ENCODE measurements around the gene EMILIN3.

Gene EMILIN3

GRCh38 chr20:41367393-41367695, 726 bp upstream of the EMILIN3 start:
- H3K4me3 ChIP-seq (ENCODE audit: low read depth, low read length), result no peak overlapping the region
- H3K4me2 ChIP-seq (ENCODE audit: low read length), result no peak overlapping the region
- no peak overlapping the region for H2AFZ ChIP-seq
- peaks cover 4% of the 10 kb centered on the region for H3K4me1 ChIP-seq
- H3K27ac ChIP-seq, result no peak overlapping the region
- H3K9ac ChIP-seq, result no peak overlapping the region
- H3K79me2 ChIP-seq, result no peaks in the 10 kb centered on the region
- no peaks in the 10 kb centered on the region for H3K9me3 ChIP-seq (ENCODE audit: control insufficient read depth, low read length)
- H3K27me3 ChIP-seq (ENCODE audit: control insufficient read depth, insufficient read depth, low read length), result peaks cover 2% of the 10 kb centered on the region
- no peaks in the 10 kb centered on the region for H3K36me3 ChIP-seq (ENCODE audit: control insufficient read depth, insufficient read depth, low read length)
- no peak for TF ChIP-seq CTCF (IDR thresholded peaks at IDR 0.05)

- Histone ChIP-seq H3K4me2 (ENCODE audit: low read length) (no peak overlapping the region), H3K79me2 (no peaks in the 10 kb centered on the region), H3K4me1 (peaks cover 8% of the 10 kb centered on the region), H3K9ac (no peak overlapping the region), H3K27me3 (ENCODE audit: control insufficient read depth, insufficient read depth, low read length) (no peaks in the 10 kb centered on the region), H2AFZ (peak overlapping the region; percentile 69), H3K36me3 (ENCODE audit: control insufficient read depth, insufficient read depth, low read length) (no peaks in the 10 kb centered on the region), H3K27ac (no peak overlapping the region), H3K9me3 (ENCODE audit: control insufficient read depth, low read length) (no peaks in the 10 kb centered on the region), H3K4me3 (ENCODE audit: low read depth, low read length) (no peak overlapping the region)
- TF ChIP-seq CTCF (IDR thresholded peaks at IDR 0.05), result no peak
Measured at GRCh38 chr20:41365777-41366545, 657 bp downstream of the EMILIN3 start.

- no peak overlapping the region for H3K9ac ChIP-seq
- no peak overlapping the region for H3K27ac ChIP-seq
- no peak overlapping the region for H3K4me3 ChIP-seq (ENCODE audit: low read depth, low read length)
- no peaks in the 10 kb centered on the region for H3K79me2 ChIP-seq
- no peaks in the 10 kb centered on the region for H3K27me3 ChIP-seq (ENCODE audit: control insufficient read depth, insufficient read depth, low read length)
- peaks cover 8% of the 10 kb centered on the region for H3K4me1 ChIP-seq
- no peak overlapping the region for H3K4me2 ChIP-seq (ENCODE audit: low read length)
- no peak for TF ChIP-seq CTCF (IDR thresholded peaks at IDR 0.05)
- no peaks in the 10 kb centered on the region for H3K9me3 ChIP-seq (ENCODE audit: control insufficient read depth, low read length)
- no peak overlapping the region for H2AFZ ChIP-seq
- H3K36me3 ChIP-seq (ENCODE audit: control insufficient read depth, insufficient read depth, low read length), result no peaks in the 10 kb centered on the region
Measured at GRCh38 chr20:41364967-41365765, 1.5 kb downstream of the EMILIN3 start.

- Histone ChIP-seq H2AFZ (no peak overlapping the region), H3K4me3 (ENCODE audit: low read depth, low read length) (no peak overlapping the region), H3K9ac (no peak overlapping the region), H3K4me2 (ENCODE audit: low read length) (no peak overlapping the region), H3K36me3 (ENCODE audit: control insufficient read depth, insufficient read depth, low read length) (no peaks in the 10 kb centered on the region), H3K9me3 (ENCODE audit: control insufficient read depth, low read length) (no peaks in the 10 kb centered on the region), H3K4me1 (peaks cover 8% of the 10 kb centered on the region), H3K27me3 (ENCODE audit: control insufficient read depth, insufficient read depth, low read length) (no peaks in the 10 kb centered on the region), H3K27ac (no peak overlapping the region), H3K79me2 (no peaks in the 10 kb centered on the region)
- no peak for TF ChIP-seq CTCF (IDR thresholded peaks at IDR 0.05)
Measured at GRCh38 chr20:41364236-41364855, 2.3 kb downstream of the EMILIN3 start.

All from parathyroid adenoma (tissue), 2 donors.